Activated B cell treated with CpG ODN at 0.5 μM for 24 hours (primary cell): Measurements from ENCODE around the gene MAPK14. TPM values are rescaled to one million over a fixed set of nuclear protein-coding genes. Genes with fewer than 3 reads are reported as not detected.

Experiments
- ATAC-seq: fragments of 200-7000 bp; cut with Tn5 transposase; one replicate; pipeline ENCODE4 v1.10.0; 2021; ENCODE audit warnings: low read depth, mild to moderate bottlenecking, moderate library complexity
- CTCF ChIA-PET: fragments of 350-600 bp; sonication (Branson Sonifier 250); formaldehyde crosslinking; loops from one replicate; lab custom pipeline; 2021; ENCODE audit warnings: antibody characterized with exemption; lab: Charles Lee
- POLR2A ChIA-PET: fragments of 350-600 bp; sonication (Branson Sonifier 250); formaldehyde crosslinking; loops from one replicate; lab custom pipeline; 2021; ENCODE audit warnings: antibody characterized with exemption; lab: Charles Lee
- DNase-seq: peaks from one replicate; pipeline ENCODE4 v3.0.0; 2022
- H3K27ac Mint-ChIP-seq: one replicate; pipeline ENCODE4 v1.8.0; 2020; ENCODE audit warnings: mixed read lengths
- H3K27me3 Mint-ChIP-seq: one replicate; pipeline ENCODE4 v1.8.0; 2021; ENCODE audit warnings: mixed read lengths
- H3K36me3 Mint-ChIP-seq: one replicate; pipeline ENCODE4 v1.8.0; 2021; ENCODE audit warnings: low read depth, mixed read lengths
- H3K4me1 Mint-ChIP-seq: one replicate; pipeline ENCODE4 v1.8.0; 2021; ENCODE audit warnings: mixed read lengths
- H3K4me3 Mint-ChIP-seq: one replicate; pipeline ENCODE4 v1.8.0; 2020; ENCODE audit warnings: mild to moderate bottlenecking, mixed read lengths
- H3K9me3 Mint-ChIP-seq: one replicate; pipeline ENCODE4 v1.8.0; 2020; ENCODE audit warnings: mixed read lengths
- intact Hi-C: fragments of 100-400 bp; cut with micrococcal nuclease; formaldehyde crosslinking; loops from one replicate; pipeline ENCODE4 v1.15.1; 2024
- total RNA-seq: library from RNA; stranded (reverse); gene quantifications from 2 replicates; pipeline ENCODE4 v1.2.3, GENCODE V29; 2022
- TF ChIP-seq, protein P1 (sequence below): fragments of 200-600 bp; IDR thresholded peaks from one replicate; pipeline ENCODE4 v1.8.0; 2022; ENCODE audit warnings: antibody characterized with exemption, mild to moderate bottlenecking

The MAPK14 gene
- total RNA-seq, 1 donor from 2014 or later: 45.4 TPM

DNA sequence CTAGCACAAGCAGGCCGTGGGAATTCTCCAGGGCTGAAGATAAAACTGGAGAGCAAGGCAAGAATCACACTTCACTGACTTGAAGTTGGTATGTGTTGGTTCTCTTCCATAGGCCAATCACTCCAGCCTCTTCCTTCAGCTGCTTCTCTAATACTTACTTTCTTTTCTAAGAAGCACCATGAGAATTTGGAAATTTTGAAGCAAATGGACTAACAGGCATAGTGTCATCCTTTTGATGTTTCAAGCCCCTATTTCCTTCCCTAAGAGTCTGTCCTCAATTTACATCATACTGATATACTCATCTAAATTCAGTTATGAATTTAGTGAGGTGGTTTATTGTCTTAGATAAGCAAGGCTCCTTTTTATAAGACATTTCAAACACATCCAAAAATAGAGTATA is 27.2 kb upstream of the MAPK14 start:
- H3K27ac Mint-ChIP-seq: no peak overlapping the region
- H3K4me1 Mint-ChIP-seq: no peaks in the 10 kb centered on the region
- TF ChIP-seq, protein P1, sequence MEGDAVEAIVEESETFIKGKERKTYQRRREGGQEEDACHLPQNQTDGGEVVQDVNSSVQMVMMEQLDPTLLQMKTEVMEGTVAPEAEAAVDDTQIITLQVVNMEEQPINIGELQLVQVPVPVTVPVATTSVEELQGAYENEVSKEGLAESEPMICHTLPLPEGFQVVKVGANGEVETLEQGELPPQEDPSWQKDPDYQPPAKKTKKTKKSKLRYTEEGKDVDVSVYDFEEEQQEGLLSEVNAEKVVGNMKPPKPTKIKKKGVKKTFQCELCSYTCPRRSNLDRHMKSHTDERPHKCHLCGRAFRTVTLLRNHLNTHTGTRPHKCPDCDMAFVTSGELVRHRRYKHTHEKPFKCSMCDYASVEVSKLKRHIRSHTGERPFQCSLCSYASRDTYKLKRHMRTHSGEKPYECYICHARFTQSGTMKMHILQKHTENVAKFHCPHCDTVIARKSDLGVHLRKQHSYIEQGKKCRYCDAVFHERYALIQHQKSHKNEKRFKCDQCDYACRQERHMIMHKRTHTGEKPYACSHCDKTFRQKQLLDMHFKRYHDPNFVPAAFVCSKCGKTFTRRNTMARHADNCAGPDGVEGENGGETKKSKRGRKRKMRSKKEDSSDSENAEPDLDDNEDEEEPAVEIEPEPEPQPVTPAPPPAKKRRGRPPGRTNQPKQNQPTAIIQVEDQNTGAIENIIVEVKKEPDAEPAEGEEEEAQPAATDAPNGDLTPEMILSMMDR: no peak
- no peaks in the 10 kb centered on the region for H3K9me3 Mint-ChIP-seq
- ChIA-PET POLR2A (no interaction called here), CTCF (no interaction called here)
- H3K4me3 Mint-ChIP-seq: no peak overlapping the region
- H3K36me3 Mint-ChIP-seq: no peaks in the 10 kb centered on the region
- peaks cover 12% of the 10 kb centered on the region for H3K27me3 Mint-ChIP-seq
- DNase-seq: no peak
- no peak for ATAC-seq
- intact Hi-C loops: no loop called here

DNA sequence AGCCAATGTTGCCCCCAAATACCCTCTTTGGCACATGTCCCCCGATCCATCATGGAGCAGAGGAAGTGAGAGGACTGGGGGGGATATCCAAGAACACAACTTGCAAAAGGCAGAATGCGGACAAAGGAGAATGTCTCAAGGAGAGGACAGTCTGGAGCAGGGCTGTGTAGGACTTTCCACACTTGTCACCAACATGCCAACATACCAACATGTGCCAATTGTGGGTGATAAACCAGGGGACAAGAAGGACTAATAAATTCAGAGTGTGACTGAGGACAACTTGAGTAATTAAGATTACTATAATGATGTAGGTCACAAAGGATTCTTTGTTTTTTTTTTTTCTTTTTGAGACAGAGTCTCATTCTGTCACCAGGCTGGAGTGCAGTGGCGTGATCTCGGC is 11.9 kb upstream of the MAPK14 start:
- intact Hi-C loops: no loop called here

DNA sequence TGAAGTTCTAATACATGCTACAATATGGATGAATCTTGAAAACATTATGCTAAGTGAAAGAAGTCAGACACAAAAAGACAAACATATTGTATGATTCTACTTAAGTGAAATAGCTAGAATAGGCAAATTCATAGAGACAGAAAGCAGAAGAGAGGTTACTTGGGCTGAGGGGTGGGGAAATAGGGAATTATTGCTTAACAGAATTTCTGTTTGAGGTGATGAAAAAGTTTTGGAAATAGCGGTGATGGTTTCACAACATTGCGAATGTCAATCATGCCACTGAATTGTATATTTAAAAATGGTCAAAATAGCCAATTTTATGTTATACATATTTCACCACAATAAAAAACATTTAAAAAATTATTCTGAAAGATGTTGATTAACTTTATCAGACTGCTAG is 9.3 kb upstream of the MAPK14 start:
- Mint-ChIP-seq H3K4me1 (no peaks in the 10 kb centered on the region), H3K36me3 (no peaks in the 10 kb centered on the region), H3K27ac (no peak overlapping the region), H3K9me3 (no peaks in the 10 kb centered on the region), H3K27me3 (peaks cover 12% of the 10 kb centered on the region), H3K4me3 (no peak overlapping the region)
- CTCF ChIA-PET: no interaction called here
- TF ChIP-seq, protein P1: no peak
- POLR2A ChIA-PET: no interaction called here
- no peak for ATAC-seq
- no peak for DNase-seq
- intact Hi-C loops: no loop called here

More for the DNA sequence above, 11.9 kb upstream of the MAPK14 start:
- H3K36me3 Mint-ChIP-seq: no peaks in the 10 kb centered on the region
- no peak overlapping the region for H3K4me3 Mint-ChIP-seq
- H3K4me1 Mint-ChIP-seq: no peaks in the 10 kb centered on the region
- ATAC-seq (no peak), DNase-seq (no peak)
- POLR2A ChIA-PET: no interaction called here
- H3K9me3 Mint-ChIP-seq: no peaks in the 10 kb centered on the region
- CTCF ChIA-PET: no interaction called here
- H3K27me3 Mint-ChIP-seq: peaks cover 12% of the 10 kb centered on the region
- TF ChIP-seq, protein P1: no peak
- H3K27ac Mint-ChIP-seq: no peak overlapping the region

DNA sequence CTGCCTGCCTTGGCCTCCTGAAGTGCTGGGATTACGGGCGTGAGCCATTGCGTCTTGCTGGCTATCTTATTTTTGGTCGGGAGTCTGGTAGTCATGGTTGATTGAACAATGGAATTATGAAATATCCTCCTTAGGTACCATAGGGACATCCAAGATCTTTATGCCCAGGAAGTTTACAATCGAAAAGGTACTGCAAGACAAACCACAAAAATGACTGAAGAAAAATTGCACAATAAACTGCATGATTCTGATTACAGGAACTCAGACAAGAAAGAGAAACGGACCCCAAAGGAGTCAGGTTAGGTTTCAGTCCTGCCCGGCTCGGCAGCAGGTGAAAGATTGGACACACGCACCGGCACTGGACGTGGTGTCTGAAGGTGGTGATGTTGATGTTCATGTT is 8.4 kb upstream of the MAPK14 start:
- Mint-ChIP-seq H3K9me3 (no peaks in the 10 kb centered on the region), H3K4me3 (no peak overlapping the region), H3K27ac (no peak overlapping the region), H3K36me3 (no peaks in the 10 kb centered on the region), H3K27me3 (peaks cover 19% of the 10 kb centered on the region), H3K4me1 (peaks cover 4% of the 10 kb centered on the region)
- TF ChIP-seq, protein P1: no peak
- CTCF ChIA-PET: no interaction called here
- DNase-seq: no peak
- POLR2A ChIA-PET: no interaction called here
- no peak for ATAC-seq
- intact Hi-C loops: no loop called here

DNA sequence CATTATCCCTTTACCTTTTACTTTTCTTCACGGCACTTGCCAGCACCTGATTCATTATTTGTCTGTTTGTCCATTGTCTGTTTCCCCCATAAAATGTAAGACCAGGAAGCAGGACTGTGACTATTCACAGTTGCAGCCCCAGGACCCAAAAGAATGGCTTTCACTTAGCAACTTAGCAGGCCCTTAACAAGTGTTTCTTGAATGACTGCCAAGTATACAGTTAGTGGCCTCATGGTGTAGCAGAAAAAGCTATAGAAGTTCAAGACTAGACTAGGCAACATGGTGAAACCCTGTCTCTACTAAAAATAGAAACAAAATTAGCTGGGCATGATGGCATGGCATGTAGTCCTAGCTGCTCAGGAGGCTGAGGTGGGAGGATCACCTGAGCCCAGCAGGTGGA is 7.5 kb upstream of the MAPK14 start:
- Mint-ChIP-seq H3K27me3 (peaks cover 24% of the 10 kb centered on the region), H3K36me3 (no peaks in the 10 kb centered on the region), H3K4me3 (no peak overlapping the region), H3K27ac (no peak overlapping the region), H3K9me3 (no peaks in the 10 kb centered on the region), H3K4me1 (peaks cover 4% of the 10 kb centered on the region)
- TF ChIP-seq, protein P1: no peak
- POLR2A ChIA-PET: no interaction called here
- no peak for DNase-seq
- intact Hi-C loops: no loop called here
- ATAC-seq: no peak
- CTCF ChIA-PET: no interaction called here
